GM12878 (cell line): ENCODE measurements around the gene STAT5B.
"Not testable (repeated sequence)": the region's sequence is repeated elsewhere in the genome, so short reads cannot be mapped to it uniquely, and the experiment has no call there.

ENCODE experiments used
- POLR2AphosphoS2 ChIP-seq: IDR thresholded peaks from 2 replicates; pipeline ENCODE4 v1.6.1; 2011; ENCODE audit warnings: low read depth, mild to moderate bottlenecking, low read length, improper control_type of control experiment, moderate library complexity
- TF ChIP-seq, protein P1 (sequence below): fragments of 450-650 bp; formaldehyde crosslinking; IDR thresholded peaks from 2 replicates; pipeline ENCODE4 v1.5.0; 2022; ENCODE audit warnings: mild to moderate bottlenecking, missing genetic modification characterization
- TF ChIP-seq, protein P2 (sequence below), 3 experiments: IDR thresholded peaks in 2 of 3; conservative IDR thresholded peaks in 1 of 3; 2 replicates each; pipeline ENCODE4 v1.5.1; 2011; ENCODE audit warnings: low read depth in 3 of 3, low read length in 3 of 3, mild to moderate bottlenecking in 3 of 3, control low read depth in 2 of 3, moderate library complexity in 2 of 3, inconsistent platforms in 1 of 3, mixed read lengths in 1 of 3; ENCODE audit not compliant: control insufficient read depth in 2 of 3, insufficient read depth in 1 of 3; ENCODE audit errors: extremely low read depth in 1 of 3

DNA sequence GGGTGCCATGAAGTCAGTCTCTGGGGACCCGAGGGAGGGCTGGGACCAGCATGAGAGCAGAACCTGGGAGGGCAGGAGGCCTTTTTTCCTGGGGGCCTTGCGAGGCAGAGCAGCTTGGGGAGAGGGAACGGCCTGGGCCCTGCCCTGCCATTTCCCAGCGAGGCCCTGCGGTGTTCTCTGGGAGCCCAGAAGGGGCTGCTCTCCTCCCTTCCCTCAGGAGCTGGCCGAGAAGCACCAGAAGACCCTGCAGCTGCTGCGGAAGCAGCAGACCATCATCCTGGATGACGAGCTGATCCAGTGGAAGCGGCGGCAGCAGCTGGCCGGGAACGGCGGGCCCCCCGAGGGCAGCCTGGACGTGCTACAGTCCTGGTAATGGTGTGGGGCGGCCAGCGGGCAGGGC is 23.7 kb upstream of the STAT5B start:
- not testable (repeated sequence) for TF ChIP-seq POLR2AphosphoS2
- TF ChIP-seq, protein P1, sequence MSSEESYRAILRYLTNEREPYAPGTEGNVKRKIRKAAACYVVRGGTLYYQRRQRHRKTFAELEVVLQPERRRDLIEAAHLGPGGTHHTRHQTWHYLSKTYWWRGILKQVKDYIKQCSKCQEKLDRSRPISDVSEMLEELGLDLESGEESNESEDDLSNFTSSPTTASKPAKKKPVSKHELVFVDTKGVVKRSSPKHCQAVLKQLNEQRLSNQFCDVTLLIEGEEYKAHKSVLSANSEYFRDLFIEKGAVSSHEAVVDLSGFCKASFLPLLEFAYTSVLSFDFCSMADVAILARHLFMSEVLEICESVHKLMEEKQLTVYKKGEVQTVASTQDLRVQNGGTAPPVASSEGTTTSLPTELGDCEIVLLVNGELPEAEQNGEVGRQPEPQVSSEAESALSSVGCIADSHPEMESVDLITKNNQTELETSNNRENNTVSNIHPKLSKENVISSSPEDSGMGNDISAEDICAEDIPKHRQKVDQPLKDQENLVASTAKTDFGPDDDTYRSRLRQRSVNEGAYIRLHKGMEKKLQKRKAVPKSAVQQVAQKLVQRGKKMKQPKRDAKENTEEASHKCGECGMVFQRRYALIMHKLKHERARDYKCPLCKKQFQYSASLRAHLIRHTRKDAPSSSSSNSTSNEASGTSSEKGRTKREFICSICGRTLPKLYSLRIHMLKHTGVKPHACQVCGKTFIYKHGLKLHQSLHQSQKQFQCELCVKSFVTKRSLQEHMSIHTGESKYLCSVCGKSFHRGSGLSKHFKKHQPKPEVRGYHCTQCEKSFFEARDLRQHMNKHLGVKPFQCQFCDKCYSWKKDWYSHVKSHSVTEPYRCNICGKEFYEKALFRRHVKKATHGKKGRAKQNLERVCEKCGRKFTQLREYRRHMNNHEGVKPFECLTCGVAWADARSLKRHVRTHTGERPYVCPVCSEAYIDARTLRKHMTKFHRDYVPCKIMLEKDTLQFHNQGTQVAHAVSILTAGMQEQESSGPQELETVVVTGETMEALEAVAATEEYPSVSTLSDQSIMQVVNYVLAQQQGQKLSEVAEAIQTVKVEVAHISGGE (CRISPR knock-in tag): not testable (repeated sequence)
- TF ChIP-seq, protein P2, sequence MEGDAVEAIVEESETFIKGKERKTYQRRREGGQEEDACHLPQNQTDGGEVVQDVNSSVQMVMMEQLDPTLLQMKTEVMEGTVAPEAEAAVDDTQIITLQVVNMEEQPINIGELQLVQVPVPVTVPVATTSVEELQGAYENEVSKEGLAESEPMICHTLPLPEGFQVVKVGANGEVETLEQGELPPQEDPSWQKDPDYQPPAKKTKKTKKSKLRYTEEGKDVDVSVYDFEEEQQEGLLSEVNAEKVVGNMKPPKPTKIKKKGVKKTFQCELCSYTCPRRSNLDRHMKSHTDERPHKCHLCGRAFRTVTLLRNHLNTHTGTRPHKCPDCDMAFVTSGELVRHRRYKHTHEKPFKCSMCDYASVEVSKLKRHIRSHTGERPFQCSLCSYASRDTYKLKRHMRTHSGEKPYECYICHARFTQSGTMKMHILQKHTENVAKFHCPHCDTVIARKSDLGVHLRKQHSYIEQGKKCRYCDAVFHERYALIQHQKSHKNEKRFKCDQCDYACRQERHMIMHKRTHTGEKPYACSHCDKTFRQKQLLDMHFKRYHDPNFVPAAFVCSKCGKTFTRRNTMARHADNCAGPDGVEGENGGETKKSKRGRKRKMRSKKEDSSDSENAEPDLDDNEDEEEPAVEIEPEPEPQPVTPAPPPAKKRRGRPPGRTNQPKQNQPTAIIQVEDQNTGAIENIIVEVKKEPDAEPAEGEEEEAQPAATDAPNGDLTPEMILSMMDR (IDR thresholded peaks at IDR 0.05 in 2 of 3, conservative IDR thresholded peaks at IDR 0.05 in 1 of 3; ENCODE audit: control insufficient read depth in 2 of 3, extremely low read depth in 1 of 3, insufficient read depth in 1 of 3, low read depth in 3 of 3, low read length in 3 of 3): not testable (repeated sequence)
